Body of pancreas (tissue), 4 donors: Measurements from ENCODE around the gene NGDN.

Experiments used
- POLR2A ChIP-seq, 3 donors: fragments of 450-650 bp; IDR thresholded peaks; one replicate each; pipeline ENCODE4 v1.6.1; 2016; ENCODE audit warnings: antibody characterized with exemption in 3 of 3, mild to moderate bottlenecking in 2 of 3
- TF ChIP-seq, protein P1 (sequence below), 7 experiments: fragments of 450-650 bp in 4 of 7; fragments of 200-600 bp in 3 of 7; sonication (generic) in 3 of 7; IDR thresholded peaks; one replicate each; pipeline ENCODE4 v1.5.1; 2016 to 2019; ENCODE audit warnings: antibody characterized with exemption in 7 of 7

DNA sequence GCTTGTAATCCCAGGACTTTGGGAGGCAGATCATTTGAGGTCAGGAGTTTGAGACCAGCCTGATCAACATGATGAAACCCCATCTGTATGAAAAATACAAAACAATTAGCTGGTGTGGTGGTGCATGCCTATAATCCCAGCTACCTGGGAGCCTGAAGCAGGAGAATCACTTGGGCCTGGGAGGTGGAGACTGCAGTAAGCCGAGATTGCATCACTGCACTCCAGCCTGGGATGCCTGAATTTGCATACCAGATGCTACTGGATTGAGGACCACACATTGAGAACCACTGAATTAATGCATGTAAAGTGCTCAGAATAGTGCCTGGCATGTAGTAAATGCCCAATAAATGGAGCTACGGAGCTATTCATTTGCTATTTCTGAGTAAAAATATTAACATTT is 19.1 kb upstream of the NGDN start:
- TF ChIP-seq, protein P1, sequence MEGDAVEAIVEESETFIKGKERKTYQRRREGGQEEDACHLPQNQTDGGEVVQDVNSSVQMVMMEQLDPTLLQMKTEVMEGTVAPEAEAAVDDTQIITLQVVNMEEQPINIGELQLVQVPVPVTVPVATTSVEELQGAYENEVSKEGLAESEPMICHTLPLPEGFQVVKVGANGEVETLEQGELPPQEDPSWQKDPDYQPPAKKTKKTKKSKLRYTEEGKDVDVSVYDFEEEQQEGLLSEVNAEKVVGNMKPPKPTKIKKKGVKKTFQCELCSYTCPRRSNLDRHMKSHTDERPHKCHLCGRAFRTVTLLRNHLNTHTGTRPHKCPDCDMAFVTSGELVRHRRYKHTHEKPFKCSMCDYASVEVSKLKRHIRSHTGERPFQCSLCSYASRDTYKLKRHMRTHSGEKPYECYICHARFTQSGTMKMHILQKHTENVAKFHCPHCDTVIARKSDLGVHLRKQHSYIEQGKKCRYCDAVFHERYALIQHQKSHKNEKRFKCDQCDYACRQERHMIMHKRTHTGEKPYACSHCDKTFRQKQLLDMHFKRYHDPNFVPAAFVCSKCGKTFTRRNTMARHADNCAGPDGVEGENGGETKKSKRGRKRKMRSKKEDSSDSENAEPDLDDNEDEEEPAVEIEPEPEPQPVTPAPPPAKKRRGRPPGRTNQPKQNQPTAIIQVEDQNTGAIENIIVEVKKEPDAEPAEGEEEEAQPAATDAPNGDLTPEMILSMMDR (IDR thresholded peaks at IDR 0.05), result no peak
- TF ChIP-seq POLR2A (IDR thresholded peaks at IDR 0.05), result no peak
